Adrenal gland (tissue), 5 donors: ENCODE measurements around the gene AGBL4.
"Not testable (repeated sequence)": the region's sequence is repeated elsewhere in the genome, so short reads cannot be mapped to it uniquely, and the experiment has no call there.

Source experiments
- POLR2A ChIP-seq, 2 donors: fragments of 450-650 bp; IDR thresholded peaks; one replicate each; pipeline ENCODE4 v1.6.1; 2017; ENCODE audit warnings: antibody characterized with exemption in 2 of 2, mild to moderate bottlenecking in 2 of 2, moderate library complexity in 1 of 2
- TF ChIP-seq, protein P1 (sequence below), 6 experiments: fragments of 450-650 bp in 4 of 6; fragments of 200-600 bp in 2 of 6; sonication (generic) in 1 of 6; IDR thresholded peaks; 1 replicate in 5 of 6; 2 replicates in 1 of 6; pipeline versions ENCODE4 v1.5.1 to v1.8.0; 2016 to 2021; ENCODE audit warnings: antibody characterized with exemption in 6 of 6, mild to moderate bottlenecking in 2 of 6, moderate library complexity in 1 of 6
- donor health status: DM: no; HTN: no; CAD: no.

DNA sequence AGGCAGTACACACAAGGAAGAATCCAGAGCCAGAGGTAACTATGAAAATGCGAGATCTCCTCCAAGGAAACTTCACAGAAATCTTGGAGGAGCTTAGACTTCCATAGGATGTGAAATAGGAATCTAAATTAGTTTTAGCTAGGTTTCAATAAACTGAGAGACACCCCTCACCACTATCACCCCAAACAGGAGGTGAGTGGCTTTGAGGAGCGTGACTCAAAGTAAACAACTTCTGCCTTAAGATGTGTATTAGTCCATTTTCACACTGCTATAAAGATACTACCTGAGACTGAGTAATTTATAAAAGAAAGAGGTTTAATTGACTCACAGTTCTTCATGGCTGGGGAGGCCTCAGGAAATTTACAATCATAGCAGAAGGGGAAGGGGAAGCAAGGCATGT is 703.3 kb downstream of the AGBL4 start:
- TF ChIP-seq POLR2A (IDR thresholded peaks at IDR 0.05) = not testable (repeated sequence)
- TF ChIP-seq, protein P1, sequence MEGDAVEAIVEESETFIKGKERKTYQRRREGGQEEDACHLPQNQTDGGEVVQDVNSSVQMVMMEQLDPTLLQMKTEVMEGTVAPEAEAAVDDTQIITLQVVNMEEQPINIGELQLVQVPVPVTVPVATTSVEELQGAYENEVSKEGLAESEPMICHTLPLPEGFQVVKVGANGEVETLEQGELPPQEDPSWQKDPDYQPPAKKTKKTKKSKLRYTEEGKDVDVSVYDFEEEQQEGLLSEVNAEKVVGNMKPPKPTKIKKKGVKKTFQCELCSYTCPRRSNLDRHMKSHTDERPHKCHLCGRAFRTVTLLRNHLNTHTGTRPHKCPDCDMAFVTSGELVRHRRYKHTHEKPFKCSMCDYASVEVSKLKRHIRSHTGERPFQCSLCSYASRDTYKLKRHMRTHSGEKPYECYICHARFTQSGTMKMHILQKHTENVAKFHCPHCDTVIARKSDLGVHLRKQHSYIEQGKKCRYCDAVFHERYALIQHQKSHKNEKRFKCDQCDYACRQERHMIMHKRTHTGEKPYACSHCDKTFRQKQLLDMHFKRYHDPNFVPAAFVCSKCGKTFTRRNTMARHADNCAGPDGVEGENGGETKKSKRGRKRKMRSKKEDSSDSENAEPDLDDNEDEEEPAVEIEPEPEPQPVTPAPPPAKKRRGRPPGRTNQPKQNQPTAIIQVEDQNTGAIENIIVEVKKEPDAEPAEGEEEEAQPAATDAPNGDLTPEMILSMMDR (IDR thresholded peaks at IDR 0.05) = not testable (repeated sequence)
